GM12878 (cell line): ENCODE results near the gene MANBA. TPM values are rescaled to one million over a fixed set of nuclear protein-coding genes. Genes with fewer than 3 reads are reported as not detected.
A peak's percentile ranks its signal among the peaks of the same experiment; 100 is the strongest.
"Not testable (repeated sequence)": the region's sequence is repeated elsewhere in the genome, so short reads cannot be mapped to it uniquely, and the experiment has no call there.

Source experiments
- ATAC-seq: fragments of 200-7000 bp; cut with Tn5 transposase; 3 replicates; pipeline ENCODE4 v1.9.1; 2020; ENCODE audit warnings: mild to moderate bottlenecking, moderate library complexity
- BruUV-seq: library from RNA; stranded (reverse); fragments of 400-500 nt; replicated peaks from 2 replicates; lab custom pipeline; 2021; lab: Mats Ljungman, UMichigan
- CTCF ChIA-PET: fragments of 300-600 bp; sonication (Branson Sonifier 250); formaldehyde crosslinking; extraction: SDS; loops from one replicate; lab custom pipeline; 2021; ENCODE audit warnings: inconsistent platforms; lab: Yijun Ruan, JAX
- POLR2A ChIA-PET: fragments of 350-600 bp; formaldehyde crosslinking; extraction: SDS; loops from one replicate; lab custom pipeline; 2021; ENCODE audit warnings: inconsistent platforms; lab: Charles Lee
- RAD21 ChIA-PET: fragments of 300-600 bp; sonication (Branson Sonifier 250); formaldehyde crosslinking; loops from one replicate; lab custom pipeline; 2023; ENCODE audit warnings: antibody characterized with exemption; ENCODE audit not compliant: unreplicated experiment; lab: Charles Lee
- SMC1A ChIA-PET: fragments of 300-600 bp; sonication (Branson Sonifier 250); formaldehyde crosslinking; loops from one replicate; lab custom pipeline; 2023; ENCODE audit not compliant: unreplicated experiment, uncharacterized antibody; lab: Charles Lee
- DNase-seq: peaks from one replicate; pipeline ENCODE4 v3.0.0-alpha.2; 2011; ENCODE audit warnings: low read depth, low spot score
- FAIRE-seq: peaks from 3 replicates; lab custom pipeline; 2011; peaks lifted over from hg19 to GRCh38; lab: Jason Lieb, UNC
- H2AFZ ChIP-seq: 2 replicates; pipeline ENCODE4 v1.6.0; 2011; ENCODE audit warnings: low read depth, low read length, control low read depth; ENCODE audit not compliant: control insufficient read depth
- H3K27ac ChIP-seq: 2 replicates; pipeline ENCODE4 v1.5.1; 2011; ENCODE audit warnings: control low read depth; ENCODE audit not compliant: control insufficient read depth, insufficient read depth
- H3K27me3 ChIP-seq, 2 experiments: replicated peaks in 1 of 2; 2 replicates each; pipeline versions ENCODE4 v1.6.0 to v1.6.1; 2011; ENCODE audit warnings: low read length in 1 of 2; ENCODE audit not compliant: control insufficient read depth in 2 of 2, insufficient read depth in 2 of 2
- H3K36me3 ChIP-seq, 2 experiments: 2 replicates each; pipeline ENCODE4 v1.5.1; 2011; ENCODE audit warnings: low read length in 1 of 2; ENCODE audit not compliant: control insufficient read depth in 2 of 2, insufficient read depth in 2 of 2
- H3K4me1 ChIP-seq: 2 replicates; pipeline ENCODE4 v1.6.1; 2011; ENCODE audit warnings: mild to moderate bottlenecking, low read length, moderate library complexity, mixed read lengths; ENCODE audit not compliant: control insufficient read depth, insufficient read depth
- H3K4me2 ChIP-seq: 2 replicates; pipeline ENCODE4 v1.6.0; 2011; ENCODE audit warnings: control low read depth; ENCODE audit not compliant: control insufficient read depth, insufficient read depth
- H3K4me3 ChIP-seq: fragments of 200-600 bp; sonication (generic); 2 replicates; pipeline ENCODE4 v1.5.1; 2016
- H3K79me2 ChIP-seq: 2 replicates; pipeline ENCODE4 v1.6.0; 2011; ENCODE audit warnings: low read length; ENCODE audit not compliant: control insufficient read depth, insufficient read depth
- H3K9ac ChIP-seq: 2 replicates; pipeline ENCODE4 v1.8.0; 2011; ENCODE audit warnings: low read length, control low read depth, mixed read lengths; ENCODE audit not compliant: control insufficient read depth, insufficient read depth
- H3K9me3 ChIP-seq: replicated peaks from 3 replicates; pipeline ENCODE4 v1.5.1; 2011; ENCODE audit warnings: mild to moderate bottlenecking, low read length; ENCODE audit not compliant: control insufficient read depth, insufficient read depth
- H4K20me1 ChIP-seq: 2 replicates; pipeline ENCODE4 v1.6.0; 2011; ENCODE audit not compliant: control insufficient read depth, insufficient read depth
- ASH2L ChIP-seq: fragments of 300-600, 200-600 bp; sonication (generic); IDR thresholded peaks from 2 replicates; pipeline ENCODE4 v1.6.1; 2017; ENCODE audit warnings: low read depth, mild to moderate bottlenecking, borderline replicate concordance
- ATF7 ChIP-seq: fragments of 450-650 bp; IDR thresholded peaks from 2 replicates; pipeline ENCODE4 v1.6.1; 2016; ENCODE audit warnings: low read depth, mild to moderate bottlenecking
- BHLHE40 ChIP-seq, 2 experiments: fragments of 450-650 bp in 1 of 2; IDR thresholded peaks; 2 replicates each; pipeline ENCODE4 v1.6.1; 2011 to 2017; ENCODE audit warnings: low read depth in 2 of 2, borderline replicate concordance in 1 of 2, improper control_type of control experiment in 1 of 2, low read length in 1 of 2, mild to moderate bottlenecking in 1 of 2
- BMI1 ChIP-seq: fragments of 450-650 bp; IDR thresholded peaks from 2 replicates; pipeline ENCODE4 v1.6.1; 2016; ENCODE audit warnings: mild to moderate bottlenecking, moderate library complexity, borderline replicate concordance
- CBX5 ChIP-seq: sonication (generic); IDR thresholded peaks from 2 replicates; pipeline ENCODE4 v1.6.1; 2016; ENCODE audit warnings: low read depth, moderate library complexity, mild to moderate bottlenecking, inconsistent platforms
- KAT2A ChIP-seq: conservative IDR thresholded peaks from 2 replicates; pipeline ENCODE4 v1.6.1; 2011; ENCODE audit warnings: low read depth, low read length; ENCODE audit not compliant: control insufficient read depth
- NFYB ChIP-seq: IDR thresholded peaks from 2 replicates; pipeline ENCODE4 v1.6.1; 2011; ENCODE audit warnings: low read depth, mild to moderate bottlenecking, low read length, improper control_type of control experiment, moderate library complexity; ENCODE audit not compliant: insufficient read depth
- RELA ChIP-seq: fragments of 450-650 bp; IDR thresholded peaks from 2 replicates; pipeline ENCODE4 v1.8.0; 2014; ENCODE audit warnings: borderline replicate concordance; ENCODE audit not compliant: partially characterized antibody
- WGBS: methylation state at CpG from one replicate; pipeline ENCODE4 v1.1.6; 2016; ENCODE audit warnings: low lambda C conversion rate; ENCODE audit not compliant: insufficient replicate concordance, insufficient coverage; ENCODE audit errors: missing lambda C conversion rate; 5-methylcytosine and 5-hydroxymethylcytosine counted together
- in situ Hi-C: fragments of 300-500 bp; cut with MboI; formaldehyde crosslinking; loops from 9 replicates; pipeline ENCODE4 v1.14.3; 2018; ENCODE audit warnings: mixed read lengths
- intact Hi-C: fragments of 100-400 bp; cut with micrococcal nuclease; formaldehyde crosslinking; loops from one replicate; pipeline ENCODE4 v1.14.2; 2022; ENCODE audit not compliant: unreplicated experiment
- polyA plus RNA-seq, 11 experiments: library from polyadenylated mRNA; depleted of rRNA in 4 of 11; unstranded in 6 of 11; stranded (reverse) in 5 of 11; fragments of >200 nt; fragmentation: Nextera tagmentation in 4 of 11; fragmentation: Illumina TruSeq in 1 of 11; extraction: Ambion mirVana in 4 of 11; extraction: Trizol in 1 of 11; gene quantifications; 1 replicate in 1 of 11; 2 replicates in 10 of 11; pipeline versions ENCODE4 v1.2.1 to v1.2.3, GENCODE V29; 2011 to 2016; ENCODE audit warnings: inconsistent platforms in 2 of 11, missing spikeins in 2 of 11, low read depth in 1 of 11
- total RNA-seq, 4 experiments: library from RNA; depleted of rRNA in 3 of 4; stranded (reverse); fragments of >200 nt in 3 of 4; fragmentation: Illumina TruSeq in 1 of 4; extraction: Trizol in 1 of 4; gene quantifications; 2 replicates each; pipeline versions ENCODE4 v1.2.1 to v1.2.3, GENCODE V29; 2013 to 2021

The MANBA gene
- total and polyA plus RNA-seq, 10 of the 15 experiments (the other 5 are each of a cell fraction or from before 2014, with no cell fraction given), result 3.8 to 19.0 (median 12.5) TPM

GRCh38 chr4:102730968-102731533, 29.7 kb downstream of the MANBA start (continued):
- TF ChIP-seq NFYB (no peak), ATF7 (no peak), BMI1 (no peak), KAT2A (no peak), ASH2L (no peak), RELA (no peak), CBX5 (peak; percentile 68; the same call in 1 of the 2 replicates), BHLHE40 (IDR thresholded peaks at IDR 0.05; ENCODE audit: borderline replicate concordance in 1 of 2, low read depth in 2 of 2, low read length in 1 of 2) (no peak)

DNA sequence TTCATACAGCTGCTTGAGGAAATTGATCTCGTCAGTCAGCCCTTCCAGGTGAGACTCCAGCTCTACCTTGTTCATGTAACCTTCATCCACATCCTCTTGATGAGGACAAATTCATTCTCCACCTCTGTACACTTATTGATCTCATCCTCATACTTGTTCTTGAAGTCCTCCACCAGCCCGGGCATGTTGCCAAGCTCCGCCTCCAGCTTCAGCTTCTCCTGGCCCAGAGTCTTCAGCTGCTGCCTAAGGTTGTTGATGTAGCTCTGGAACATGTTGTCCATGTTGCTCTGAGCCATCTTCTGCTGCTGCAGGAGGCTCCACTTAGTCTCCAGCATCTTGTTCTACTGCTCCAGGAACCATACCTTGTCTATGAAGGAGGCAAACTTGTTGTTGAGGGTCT, 31.3 kb downstream of the MANBA start:
- H3K27ac ChIP-seq, H3K36me3 ChIP-seq, RAD21 ChIA-PET, H3K4me1 ChIP-seq, in situ Hi-C loops, H3K9ac ChIP-seq, BruUV-seq, FAIRE-seq, H3K4me2 ChIP-seq, H4K20me1 ChIP-seq, H3K27me3 ChIP-seq, H2AFZ ChIP-seq, POLR2A ChIA-PET, H3K79me2 ChIP-seq, intact Hi-C loops, ATAC-seq, DNase-seq, H3K4me3 ChIP-seq: not testable (repeated sequence)
- H3K9me3 ChIP-seq, result peaks cover 13% of the 10 kb centered on the region
- 96% methylated on average over 3 of the region's 3 CpGs for WGBS
- ChIA-PET CTCF (interaction anchor here (1.8 kb wide), 1 partner anchor 12 kb away, joined by 4 read pairs; no protein-coding TSS in a partner anchor), SMC1A (interaction anchor here (1.2 to 1.8 kb wide), 3 partner anchors 12 to 93 kb away, joined by 3 to 5 read pairs (median 4); no protein-coding TSS in a partner anchor)
